COLO829 (cell line): ENCODE data around the gene CHST6.
"Not testable (repeated sequence)": the region's sequence is repeated elsewhere in the genome, so short reads cannot be mapped to it uniquely, and the experiment has no call there.

Experiments
- DNase-seq: peaks from one replicate; pipeline ENCODE4 v3.0.0; 2012; ENCODE audit warnings: low spot score

The CHST6 gene

DNA sequence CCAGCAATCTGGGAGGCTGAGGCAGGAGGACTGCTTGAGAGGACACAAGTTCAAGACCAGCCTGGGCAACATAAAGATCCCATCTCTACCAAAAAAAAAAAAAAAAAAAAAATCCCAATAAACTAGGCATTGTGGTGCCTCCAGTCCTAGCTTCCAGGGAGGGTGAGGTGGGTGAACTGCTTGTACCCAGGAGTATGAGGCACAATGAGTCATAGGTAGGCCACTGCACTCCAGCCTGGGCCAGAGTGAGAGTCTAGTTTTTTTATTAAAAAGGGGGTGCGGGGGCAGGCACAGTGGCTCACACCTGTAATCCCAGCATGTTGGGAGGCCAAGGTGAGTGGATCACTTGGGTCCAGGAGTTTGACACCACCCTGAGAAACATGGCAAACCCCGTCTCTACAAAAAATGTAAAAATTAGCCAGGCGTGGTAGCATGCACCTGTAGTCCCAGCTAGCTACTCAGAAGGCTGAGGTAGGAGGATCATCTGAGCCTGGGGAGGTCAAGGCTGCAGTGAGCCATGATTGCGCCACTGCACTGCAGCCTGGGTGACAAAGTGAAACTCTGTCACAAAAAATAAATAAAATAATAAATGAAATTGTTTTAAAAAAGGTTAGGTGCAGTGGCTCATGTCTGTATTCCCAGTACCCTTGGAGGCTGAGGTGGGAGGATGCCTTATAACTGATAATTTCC, 7.8 kb upstream of the CHST6 start:
- no peak for DNase-seq

DNA sequence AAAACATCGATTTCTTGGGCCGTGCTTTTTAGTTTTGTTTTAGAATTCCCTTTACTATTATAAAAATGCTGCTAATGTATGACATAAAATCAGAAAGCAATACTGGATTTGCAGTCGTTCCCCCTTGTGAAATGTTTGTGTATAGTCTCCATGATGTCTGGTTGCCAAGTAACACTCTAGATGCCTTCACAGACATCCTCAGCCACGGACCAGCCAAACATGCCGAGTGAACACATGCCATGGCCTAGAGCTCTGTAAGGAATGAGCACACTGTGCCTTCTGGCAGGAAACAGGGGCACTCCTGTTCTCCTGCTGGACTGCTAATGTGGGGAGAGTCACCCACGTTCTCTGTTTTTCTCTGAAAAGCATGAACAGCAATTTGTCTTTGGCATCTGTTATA, 6.6 kb upstream of the CHST6 start:
- DNase-seq, result not testable (repeated sequence)

GRCh38 chr16:75501359-75501758, 6.1 kb upstream of the CHST6 start:
- no peak for DNase-seq

GRCh38 chr16:75498605-75499322, 3.5 kb upstream of the CHST6 start:
- DNase-seq, result not testable (repeated sequence)

- no peak for DNase-seq
These were observed 2.3 kb upstream of the CHST6 start for GRCh38 chr16:75497558-75497957.

GRCh38 chr16:75494661-75495075, 573 bp downstream of the CHST6 start:
- DNase-seq, result no peak

GRCh38 chr16:75494184-75494583, 1.1 kb downstream of the CHST6 start:
- DNase-seq, result no peak

GRCh38 chr16:75491876-75492275, 3.4 kb downstream of the CHST6 start:
- no peak for DNase-seq

- no peak for DNase-seq
These were observed 6.9 kb downstream of the CHST6 start for GRCh38 chr16:75488322-75488721.

- no peak for DNase-seq
These were observed 8.4 kb downstream of the CHST6 start for GRCh38 chr16:75486676-75487313.

- DNase-seq, result no peak
These were observed 9.1 kb downstream of the CHST6 start for GRCh38 chr16:75486014-75486675.

- DNase-seq, result no peak
These were observed 9.8 kb downstream of the CHST6 start for GRCh38 chr16:75485230-75486013.

DNA sequence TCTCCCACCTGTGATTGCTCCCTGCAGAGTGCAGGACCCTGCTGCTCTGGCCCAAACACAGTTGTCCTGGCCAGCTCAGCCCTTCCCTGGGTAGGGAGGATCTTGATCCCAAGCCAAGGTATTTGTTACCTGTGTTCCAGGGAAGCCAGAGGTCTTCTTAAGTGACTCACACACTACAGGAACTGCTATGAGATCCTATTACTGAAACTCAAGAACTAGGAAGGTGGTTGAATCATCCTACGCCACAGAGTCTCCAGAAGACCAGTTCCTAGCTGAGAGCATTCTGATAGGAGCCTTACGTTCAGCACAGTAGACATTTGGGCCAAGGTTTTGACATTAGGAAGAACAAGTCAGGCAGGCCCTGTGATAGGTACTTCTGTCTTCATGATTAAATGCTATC, 12.0 kb downstream of the CHST6 start:
- DNase-seq, result no peak

DNA sequence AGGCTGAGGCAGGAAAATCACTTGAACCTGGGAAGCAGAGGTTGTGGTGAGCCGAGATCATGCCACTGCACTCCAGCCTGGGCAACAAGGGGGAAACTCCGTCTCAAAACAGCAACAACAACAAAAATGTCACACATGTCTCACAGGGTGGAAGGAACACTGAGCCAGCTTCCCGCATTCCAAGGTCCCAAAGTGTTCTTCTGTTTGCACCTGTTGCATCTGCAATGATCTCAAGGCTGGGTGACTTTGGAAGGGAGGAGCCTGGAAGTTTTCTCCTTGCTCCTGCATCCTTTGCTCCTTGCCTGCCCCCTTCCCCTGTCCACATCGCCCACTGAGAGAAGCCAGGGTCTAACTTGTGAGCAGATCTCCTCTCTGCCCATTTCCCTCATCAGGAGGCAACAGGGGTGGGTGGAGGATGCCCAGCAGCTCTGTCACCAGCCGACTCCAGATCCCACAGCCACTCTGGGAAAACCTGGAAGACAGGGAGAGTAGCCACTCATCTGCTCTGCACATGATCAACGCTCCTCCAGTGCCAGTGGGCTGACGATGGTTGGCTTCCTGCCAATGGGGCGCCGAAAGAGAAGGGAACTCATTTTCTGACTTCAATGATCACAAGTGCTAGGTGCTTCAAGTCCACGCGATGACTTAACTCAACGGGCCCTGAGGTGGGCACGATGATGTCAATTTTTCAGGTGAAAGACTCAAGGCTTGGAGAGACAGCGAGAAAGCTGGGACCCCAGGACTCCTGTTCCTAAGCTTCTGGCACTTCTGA, 12.6 kb downstream of the CHST6 start:
- DNase-seq, result no peak

GRCh38 chr16:75481475-75481874, 13.8 kb downstream of the CHST6 start:
- no peak for DNase-seq

DNA sequence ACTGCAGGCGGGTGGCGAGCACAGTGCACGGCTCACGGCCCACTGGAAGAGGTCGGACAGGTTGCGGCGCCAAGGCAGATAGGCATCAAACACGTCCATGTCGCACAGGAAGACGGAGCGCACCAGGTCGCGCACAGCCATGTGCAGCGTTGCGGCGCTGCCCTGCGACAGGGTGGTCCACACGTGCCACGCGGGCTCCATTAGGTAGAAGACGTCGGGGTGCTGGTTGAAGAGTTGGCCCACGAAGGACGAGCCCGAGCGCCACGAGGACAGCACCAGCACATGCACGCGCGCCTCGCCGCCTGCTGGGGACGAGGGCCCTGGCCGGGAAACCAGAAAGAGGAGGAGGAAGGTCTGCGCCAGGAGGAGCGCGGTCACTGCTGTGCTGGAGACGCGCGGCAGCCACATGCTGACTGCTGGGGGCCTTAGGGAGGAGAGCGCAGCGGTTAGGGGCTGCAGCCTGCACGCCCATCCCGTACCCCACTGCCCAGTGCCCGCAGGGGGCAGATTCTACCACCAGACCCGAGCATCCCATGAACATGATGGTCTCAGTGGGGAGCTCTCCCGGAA, 15.7 kb downstream of the CHST6 start:
- no peak for DNase-seq

DNA sequence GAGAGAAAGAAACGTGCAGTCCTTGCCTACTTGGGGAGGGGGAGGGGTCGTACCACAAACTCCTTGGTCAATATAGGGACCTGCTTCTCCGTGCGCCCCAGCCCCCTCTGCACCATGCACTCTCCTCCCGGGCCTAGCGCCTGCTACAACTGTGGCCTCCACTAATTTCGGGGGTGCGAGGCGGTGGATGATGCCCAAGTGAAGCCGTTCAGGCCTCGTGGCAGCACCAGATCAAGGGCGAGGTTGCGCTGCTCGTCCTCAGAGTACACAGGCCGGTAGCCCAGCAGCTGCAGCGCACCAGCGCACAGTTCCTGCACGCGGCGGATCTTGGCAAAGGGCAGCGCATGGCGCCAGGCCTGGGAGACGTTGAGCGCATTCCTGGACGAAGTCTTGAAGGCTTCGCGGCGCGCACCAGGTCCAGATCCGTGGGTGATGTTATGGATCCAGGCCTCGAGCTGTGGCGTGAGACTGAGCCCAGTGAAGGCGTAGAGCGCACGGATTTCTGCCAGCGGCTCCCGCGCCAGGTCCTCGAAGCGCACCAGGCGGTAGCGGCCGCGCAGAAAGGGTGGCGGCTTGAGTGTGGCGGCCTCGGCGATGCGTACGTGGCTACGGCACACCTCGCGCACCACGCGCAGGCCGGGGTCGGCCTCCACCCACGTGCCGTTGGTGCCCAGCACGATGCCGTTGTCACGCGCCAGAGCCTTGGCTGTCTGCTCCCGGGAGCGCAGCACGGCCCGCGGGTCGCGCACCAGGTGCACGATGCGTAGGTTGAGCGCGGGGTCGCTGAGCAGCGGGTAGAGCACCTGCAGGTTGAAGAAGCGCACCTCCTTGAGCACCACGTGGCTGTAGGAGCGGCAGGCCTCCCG, 16.5 kb downstream of the CHST6 start:
- DNase-seq, result no peak

DNA sequence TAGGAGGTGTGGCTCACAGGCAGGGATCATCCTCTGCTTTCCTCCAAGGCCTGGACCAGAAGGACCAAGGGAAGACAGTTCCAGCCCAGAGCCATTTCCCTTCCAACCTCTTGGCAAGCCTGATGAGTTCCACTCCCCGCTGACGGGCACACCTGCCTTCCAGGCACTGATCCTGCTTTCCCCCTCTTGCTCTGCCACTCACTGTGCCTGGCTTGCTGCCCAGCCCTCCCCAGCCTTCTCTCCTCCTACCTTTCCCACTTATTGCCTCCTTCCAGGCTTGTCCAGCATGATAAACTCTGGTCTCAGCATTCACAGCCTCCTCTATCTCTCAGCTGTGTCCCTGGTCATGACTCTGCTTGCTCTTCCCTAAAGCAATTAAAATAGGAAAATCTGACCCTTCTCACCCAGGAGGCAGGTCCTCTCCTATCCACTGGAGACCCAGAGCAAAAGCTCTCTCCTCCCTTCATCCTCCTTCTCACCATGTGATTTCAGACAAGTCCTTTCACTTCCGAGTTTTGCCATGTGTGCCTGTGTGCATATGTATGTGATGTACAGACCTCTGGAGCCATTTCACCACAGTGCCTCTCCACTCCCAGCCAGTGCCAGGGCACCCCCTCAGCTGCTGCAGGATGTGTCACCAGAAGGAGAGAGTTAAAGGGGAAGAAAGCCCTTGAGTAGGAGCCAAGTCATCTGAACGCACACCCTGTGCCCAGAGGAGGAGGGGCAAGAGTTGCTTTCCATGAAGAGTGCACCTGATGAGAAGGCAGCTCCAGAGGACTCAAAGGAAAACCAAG, 17.4 kb downstream of the CHST6 start:
- no peak for DNase-seq

GRCh38 chr16:75476817-75477216, 18.4 kb downstream of the CHST6 start:
- DNase-seq, result no peak
